ENCODE measurements around the gene PLXNB3.
"Not testable (repeated sequence)": the region's sequence is repeated elsewhere in the genome, so short reads cannot be mapped to it uniquely, and the experiment has no call there.

PLXNB3 gene

DNA sequence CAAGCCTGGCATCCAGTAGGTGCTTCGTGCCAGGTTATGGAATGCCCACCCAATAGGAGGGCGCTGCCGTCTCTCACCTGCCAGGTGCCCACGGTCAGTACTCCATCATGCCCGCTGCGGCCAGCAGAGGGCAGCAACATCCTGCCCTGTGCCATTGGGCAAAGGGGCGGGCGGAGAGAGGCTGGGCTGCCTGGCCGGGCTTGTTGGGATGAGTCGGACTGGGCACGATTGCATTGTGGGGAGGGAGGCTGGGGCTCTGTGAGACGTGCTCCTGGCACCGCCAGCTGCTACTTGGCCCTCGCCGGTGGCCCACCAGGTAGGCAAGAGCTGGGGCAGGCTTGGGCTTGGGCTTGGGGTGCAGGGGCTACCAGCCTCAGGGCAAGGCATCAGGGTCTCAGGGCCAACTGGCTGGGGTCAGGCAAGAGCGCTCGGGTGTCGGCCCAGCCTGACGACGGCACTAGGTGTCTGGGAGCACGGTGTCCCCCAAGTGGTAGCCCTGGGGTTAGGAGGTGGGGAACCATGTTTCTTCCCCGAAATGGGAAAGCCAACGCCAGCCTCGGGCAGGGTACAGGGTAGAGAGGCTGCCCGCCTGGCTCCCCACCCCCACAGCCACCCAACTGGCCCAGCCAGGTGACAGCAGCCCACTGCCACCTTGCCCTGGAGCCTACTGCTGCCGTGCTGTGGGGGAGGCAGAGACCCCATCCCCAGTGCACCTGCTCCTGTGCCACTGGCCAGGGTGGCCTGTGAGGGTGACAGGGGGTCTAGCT is at the start of gene PLXNB3:
Gene PLXNB3, plus strand, starts transcription at position 261 of the 767 bp plus-strand sequence. CDS start 1,287 bp downstream, outside the sequence.
- peak; percentile 90 for DNase-seq

GRCh38 chrX:153714256-153714655 is 49.8 kb upstream of the PLXNB3 start:
- no peak for DNase-seq

DNA sequence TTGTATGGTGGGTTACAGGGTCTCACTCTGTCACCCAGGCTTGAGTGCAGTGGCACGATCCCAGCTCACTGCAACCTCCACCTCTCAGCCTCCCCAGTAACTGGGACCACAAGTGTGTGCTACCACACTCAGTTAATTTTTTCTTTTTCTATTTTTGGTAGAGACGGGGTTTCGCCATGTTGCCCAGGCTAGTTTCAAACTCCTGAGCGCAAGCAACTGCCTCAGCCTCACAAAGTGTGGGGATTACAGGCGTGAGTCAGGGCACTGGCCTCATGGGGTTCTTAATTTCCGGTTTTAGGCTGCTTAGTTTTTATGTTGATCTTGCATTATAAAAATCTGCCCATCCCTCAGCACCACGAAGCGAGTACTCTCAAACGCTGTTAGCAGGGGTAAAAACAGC is 46.6 kb upstream of the PLXNB3 start:
- no peak for DNase-seq

DNA sequence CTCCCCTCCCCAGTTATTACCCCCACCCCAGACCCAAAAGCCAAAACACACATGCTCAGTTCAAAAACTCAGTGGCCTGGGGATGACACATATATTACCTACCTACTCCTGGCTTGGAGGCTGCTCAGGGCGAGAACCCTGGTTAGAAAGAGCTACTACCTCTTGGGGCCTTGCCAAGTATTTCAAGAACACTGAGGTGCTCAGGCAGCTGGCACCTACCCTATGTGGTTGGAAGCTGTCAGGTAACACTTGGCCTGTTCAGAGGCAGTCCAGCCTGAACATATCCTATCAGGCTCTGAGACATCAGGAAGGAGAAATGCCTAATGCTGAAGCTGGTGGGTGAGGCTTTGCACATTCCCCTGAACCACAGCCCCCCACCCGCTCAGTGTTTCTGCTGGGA is 44.8 kb upstream of the PLXNB3 start:
- no peak for DNase-seq

GRCh38 chrX:153719701-153720100 is 44.3 kb upstream of the PLXNB3 start:
- no peak for DNase-seq

GRCh38 chrX:153722704-153723350 is 41.2 kb upstream of the PLXNB3 start:
- no peak for DNase-seq

- DNase-seq: peak; percentile 82
Measured at GRCh38 chrX:153723351-153724251, 40.4 kb upstream of the PLXNB3 start.

DNA sequence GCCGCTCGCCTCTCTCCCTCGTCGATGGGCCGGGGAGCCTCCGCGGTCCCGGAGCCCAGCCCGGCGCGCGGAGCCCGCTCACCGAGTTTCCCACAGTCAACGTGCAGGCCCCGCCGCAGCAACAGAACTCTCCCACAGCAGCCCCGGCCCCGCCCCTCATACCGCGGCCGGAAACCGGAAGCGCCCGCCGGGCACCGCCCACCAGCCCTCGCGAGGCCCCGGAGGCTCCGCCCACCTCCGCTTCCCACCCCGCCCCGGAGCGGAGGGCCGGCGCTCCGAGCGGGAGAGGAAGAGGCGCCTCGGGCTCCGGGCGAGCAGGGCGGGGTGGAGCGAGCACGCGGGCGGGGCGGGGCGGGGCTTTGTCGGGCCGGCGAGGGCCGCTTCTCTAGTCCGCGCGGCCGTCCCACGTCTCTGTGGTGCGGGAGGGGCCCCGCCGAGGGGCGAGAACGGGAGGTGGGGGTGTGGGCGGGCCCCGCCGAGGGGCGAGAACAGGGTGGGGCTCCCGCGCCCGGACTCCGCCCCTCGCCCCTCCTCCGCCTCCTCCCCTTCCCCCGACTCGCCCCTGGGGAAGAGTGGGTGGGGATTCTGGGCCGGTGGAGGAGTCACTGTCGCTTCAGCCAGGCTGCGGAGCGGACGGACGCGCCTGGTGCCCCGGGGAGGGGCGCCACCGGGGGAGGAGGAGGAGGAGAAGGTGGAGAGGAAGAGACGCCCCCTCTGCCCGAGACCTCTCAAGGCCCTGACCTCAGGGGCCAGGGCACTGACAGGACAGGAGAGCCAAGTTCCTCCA is 39.6 kb upstream of the PLXNB3 start, which contains the start of the genes ABCD1 and BCAP31:
Gene ABCD1, plus strand, starts transcription at position 605 of the 787 bp plus-strand sequence. CDS start 411 bp downstream, outside the sequence.
Gene BCAP31, minus strand, starts transcription at position 136 of the 787 bp plus-strand sequence. CDS start 1,143 bp downstream, outside the sequence.
- DNase-seq: peak; percentile 95

- DNase-seq: no peak
Measured at GRCh38 chrX:153725039-153725831, 38.8 kb upstream of the PLXNB3 start.

DNA sequence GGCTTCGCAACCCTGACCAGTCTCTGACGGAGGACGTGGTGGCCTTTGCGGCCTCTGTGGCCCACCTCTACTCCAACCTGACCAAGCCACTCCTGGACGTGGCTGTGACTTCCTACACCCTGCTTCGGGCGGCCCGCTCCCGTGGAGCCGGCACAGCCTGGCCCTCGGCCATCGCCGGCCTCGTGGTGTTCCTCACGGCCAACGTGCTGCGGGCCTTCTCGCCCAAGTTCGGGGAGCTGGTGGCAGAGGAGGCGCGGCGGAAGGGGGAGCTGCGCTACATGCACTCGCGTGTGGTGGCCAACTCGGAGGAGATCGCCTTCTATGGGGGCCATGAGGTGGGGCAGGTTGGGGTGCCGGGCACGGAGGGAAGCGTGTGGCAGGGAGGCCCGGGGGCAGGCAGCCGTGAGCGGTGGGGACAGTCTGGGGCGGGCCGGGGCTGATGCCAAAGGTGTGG is 38.2 kb upstream of the PLXNB3 start:
- DNase-seq: no peak

DNA sequence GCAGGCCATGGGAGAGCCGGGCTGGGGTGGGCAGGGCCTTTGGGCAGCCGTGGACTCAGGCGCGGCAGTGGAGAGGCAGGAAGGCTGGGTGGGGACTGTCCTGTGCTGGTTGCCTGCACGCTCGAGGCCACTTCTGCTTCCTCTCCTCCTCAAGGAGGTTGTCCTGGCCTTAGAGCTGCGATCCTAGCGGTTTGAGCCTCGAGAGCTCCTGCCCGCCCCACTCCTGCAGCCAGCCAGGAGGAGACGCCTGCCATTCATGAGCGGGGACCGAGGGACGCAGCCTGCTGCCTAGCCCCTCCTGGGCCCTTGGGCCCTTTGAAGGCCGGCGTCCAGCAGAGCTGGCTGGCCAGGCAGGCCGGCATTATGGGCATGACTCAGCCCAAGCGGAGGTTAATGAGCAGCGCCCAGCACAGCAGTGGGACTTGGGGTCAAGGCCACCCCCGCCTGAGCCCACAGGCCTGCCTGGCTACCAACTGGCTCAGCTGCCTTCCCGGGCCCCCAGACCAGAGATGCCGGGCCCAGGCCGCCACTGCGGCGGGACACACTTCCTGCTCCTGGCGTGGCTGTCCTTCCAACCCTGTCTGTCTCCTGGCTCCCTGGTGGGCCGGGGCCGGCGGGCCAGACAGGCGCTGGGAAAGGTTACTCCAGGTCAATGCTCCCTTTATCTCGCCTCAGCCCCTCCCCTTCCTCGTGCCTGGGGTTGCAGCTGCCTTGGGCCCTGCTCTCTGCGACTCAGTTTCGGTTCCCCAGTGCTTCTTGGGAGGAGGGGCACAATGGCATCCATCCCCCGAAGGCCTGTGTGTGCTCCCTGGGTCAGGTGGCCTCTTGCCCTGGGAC is 37.5 kb upstream of the PLXNB3 start:
- DNase-seq: peak; percentile 75

- DNase-seq: no peak
Measured at GRCh38 chrX:153727123-153727931, 36.7 kb upstream of the PLXNB3 start.

GRCh38 chrX:153728095-153728494 is 36.0 kb upstream of the PLXNB3 start:
- no peak for DNase-seq

- DNase-seq: no peak
Measured at GRCh38 chrX:153728951-153729631, 35.0 kb upstream of the PLXNB3 start.

DNA sequence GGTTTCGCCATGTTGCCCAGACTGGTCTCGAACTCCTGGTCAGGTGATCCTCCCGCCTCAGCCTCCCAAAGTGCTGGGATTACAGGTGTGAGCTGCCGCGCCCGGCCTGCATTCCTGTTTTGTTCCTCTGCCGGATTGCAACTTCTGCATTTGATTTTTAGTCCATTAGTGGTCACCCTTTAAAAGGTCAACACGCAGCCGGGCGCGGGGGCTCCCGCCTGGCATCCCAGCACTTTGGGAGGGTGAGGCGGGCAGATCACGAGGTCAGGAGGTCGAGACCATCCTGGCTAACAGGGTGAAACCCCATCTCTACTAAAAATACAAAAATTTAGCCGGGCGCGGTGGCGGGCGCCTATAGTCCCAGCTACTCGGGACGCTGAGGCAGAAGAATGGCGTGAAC is 33.9 kb upstream of the PLXNB3 start:
- not testable (repeated sequence) for DNase-seq

DNA sequence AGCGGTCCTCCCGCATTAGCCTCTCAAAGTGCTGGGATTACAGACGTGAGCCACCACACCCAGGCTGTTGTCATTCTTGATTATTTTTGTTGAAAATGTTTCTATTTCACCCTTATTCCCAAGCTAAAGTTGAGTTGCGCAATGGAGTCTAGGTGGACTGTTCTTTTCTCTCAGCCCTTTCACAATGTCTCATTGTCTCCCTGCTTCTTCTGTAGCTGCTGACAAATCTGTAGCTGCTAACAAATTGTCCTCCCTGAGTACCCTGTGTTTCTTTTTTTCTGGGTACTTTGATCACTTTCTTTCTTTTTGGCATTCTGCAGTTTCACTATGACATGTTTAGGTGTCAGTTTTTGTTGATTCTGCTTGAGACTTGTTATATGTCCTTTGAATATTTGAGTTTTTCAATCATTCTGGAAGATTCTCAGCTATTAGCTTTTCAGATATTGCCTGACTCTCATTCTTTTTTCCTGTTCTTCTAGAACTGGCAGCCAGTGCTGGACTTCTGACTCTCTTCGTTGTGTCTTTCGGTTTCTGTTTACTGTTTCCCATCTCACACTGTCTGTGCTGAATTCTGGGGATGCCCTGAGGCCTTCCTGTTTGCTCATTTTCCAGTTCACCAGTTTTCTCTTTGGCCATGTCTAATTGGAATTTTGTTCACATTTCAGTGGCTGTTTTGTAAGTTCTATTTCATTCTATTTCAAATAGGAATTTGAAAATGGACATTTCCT is 32.8 kb upstream of the PLXNB3 start:
- no peak for DNase-seq

DNA sequence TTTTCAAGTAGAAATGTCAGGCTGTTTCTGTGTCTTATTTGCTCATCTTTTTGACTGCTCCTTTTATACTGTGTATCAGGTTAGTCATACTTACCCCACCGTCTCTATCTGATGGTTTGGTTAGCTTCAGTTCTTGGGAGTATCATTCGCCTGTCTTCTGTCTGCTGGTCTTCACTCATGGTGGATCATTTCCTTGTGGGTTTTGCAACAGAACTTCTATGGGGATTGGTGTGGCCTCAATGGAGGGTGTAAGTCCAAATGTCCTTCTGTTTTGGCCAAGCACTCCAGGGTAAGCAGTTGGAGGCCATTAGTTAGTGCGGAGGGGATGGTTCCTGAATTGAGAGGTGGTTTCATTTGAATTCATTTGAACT is 32.2 kb upstream of the PLXNB3 start:
- DNase-seq: no peak

DNA sequence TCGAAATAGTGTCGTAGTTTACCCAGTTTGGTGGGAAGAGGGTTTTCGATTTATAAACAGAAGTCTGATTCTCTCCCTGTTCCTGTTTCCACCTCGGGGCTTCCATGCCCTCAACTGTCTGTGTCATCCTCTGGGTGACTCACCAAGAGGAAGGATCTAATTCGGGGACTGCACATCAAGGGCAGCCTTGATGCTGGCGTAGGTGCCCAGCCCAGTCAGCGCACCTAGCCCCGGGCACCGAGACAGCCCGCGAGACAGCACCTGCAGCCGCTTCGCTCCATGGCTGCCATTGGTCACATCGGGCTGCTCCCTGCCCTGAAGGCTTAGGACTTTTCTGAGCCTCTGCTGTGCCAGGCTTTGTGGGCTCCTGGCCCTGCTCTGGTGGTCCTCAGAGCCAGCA is 31.6 kb upstream of the PLXNB3 start:
- DNase-seq: no peak
